Stimulated activated naive CD4-positive, alpha-beta T cell (primary cell): ENCODE results near the gene PRAMEF27.
"Not testable (repeated sequence)": the region's sequence is repeated elsewhere in the genome, so short reads cannot be mapped to it uniquely, and the experiment has no call there.

Experiments used
- DNase-seq, 6 experiments: peaks; one replicate each; lab custom pipeline; 2025; lab: John Stamatoyannopoulos, UW

Gene PRAMEF27

DNA sequence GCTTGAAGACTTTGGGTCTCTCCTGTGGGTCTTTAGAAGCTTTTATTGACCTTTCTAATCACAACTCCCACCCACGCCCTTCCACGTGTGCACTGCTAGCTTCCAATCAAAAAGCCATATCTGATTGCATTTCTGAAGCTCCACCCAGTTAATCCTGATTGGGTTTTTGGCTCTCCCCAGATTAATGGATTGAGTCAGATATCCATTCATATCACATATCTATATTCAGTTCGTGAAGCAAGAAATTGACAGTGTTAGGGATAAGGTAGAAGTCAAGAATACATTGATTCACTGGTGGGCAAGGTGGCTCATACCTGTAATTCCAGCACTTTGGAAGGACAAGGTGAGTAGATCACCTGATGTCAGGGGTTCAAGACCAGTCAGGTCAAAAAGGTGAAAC, at the start of gene PRAMEF27:
Gene PRAMEF27, minus strand, starts transcription at position 101 of the 400 bp plus-strand sequence. CDS start 2,916 bp downstream, outside the sequence.
- DNase-seq: not testable (repeated sequence)

DNA sequence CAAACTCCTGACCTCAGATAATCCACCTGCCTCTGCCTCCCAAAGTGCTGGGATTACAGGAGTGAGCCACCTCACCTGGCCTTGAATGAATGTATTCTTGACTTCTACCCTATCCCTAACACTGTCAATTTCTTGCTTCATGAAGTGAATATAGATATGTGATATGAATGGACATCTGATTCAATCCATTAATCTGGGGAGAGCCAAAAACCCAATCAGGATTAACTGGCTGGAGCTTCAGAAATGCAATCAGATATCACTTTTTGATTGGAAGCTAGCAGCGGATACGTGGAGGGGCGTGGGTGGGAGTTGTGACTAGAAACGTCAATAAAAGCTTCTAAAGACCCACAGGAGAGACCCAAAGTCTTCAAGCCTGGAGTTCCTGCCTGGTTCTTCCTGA, 14.1 kb upstream of the PRAMEF27 start, which contains the start of gene PRAMEF25:
Gene PRAMEF25, plus strand, starts transcription at position 301 of the 400 bp plus-strand sequence. CDS start 2,920 bp downstream, outside the sequence.
- not testable (repeated sequence) for DNase-seq

DNA sequence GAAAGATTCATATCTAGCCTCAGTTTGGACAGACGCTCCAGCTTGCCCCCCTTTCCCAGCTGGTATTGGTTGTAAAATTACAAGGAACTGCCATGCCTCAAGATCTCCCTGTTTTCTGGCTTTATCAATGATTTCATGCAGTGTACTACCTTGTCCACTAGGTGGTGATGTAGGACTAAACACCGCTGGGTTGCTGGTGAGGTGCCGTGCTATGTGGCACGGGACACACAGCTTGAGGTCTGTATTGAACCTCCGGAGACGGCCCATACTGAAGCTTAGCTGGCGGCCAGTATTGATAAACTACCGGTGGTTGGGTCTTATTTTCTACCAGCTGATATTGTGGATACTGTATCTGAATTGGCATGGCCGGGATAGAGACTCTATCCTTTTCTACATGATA, 36.5 kb downstream of the PRAMEF27 start:
- DNase-seq: not testable (repeated sequence)

DNA sequence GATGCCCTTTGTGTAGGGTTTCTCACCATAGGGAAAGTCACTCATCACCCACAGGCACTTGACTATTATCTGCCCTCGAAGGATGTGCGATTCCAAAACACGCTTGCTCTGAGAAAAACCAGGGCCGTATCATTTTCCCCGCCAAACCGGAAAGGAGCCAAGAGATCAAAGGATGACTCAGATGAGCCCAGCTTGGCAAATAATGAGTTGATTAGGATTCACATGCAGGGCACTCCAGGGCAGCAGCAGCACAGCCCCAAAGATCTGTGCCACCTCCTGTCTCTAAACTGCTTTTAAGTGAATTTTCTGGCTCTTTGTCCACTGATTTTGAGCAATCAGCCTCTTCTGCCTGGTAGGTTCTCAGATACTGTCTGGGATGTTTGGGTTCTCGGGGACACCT, 44.4 kb downstream of the PRAMEF27 start:
- not testable (repeated sequence) for DNase-seq

DNA sequence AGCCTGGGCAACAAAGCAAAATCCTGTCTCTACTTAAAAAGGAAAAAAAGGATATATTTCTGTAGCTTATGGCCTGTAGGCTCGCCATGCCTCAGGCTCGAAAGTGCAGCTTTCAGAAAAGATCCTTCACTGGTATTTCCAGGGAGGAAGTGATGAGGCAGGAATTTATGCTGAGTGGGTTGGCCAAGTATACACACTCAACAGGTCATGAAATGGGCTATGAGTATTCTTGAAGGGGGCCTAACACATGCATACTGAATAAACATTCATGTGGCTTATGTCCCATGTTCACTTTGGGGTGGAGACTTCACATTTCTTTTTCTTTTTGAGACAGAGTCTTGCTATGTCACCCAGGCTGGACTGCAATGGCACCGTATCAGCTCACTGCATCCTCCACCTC, 47.0 kb downstream of the PRAMEF27 start:
- not testable (repeated sequence) for DNase-seq

DNA sequence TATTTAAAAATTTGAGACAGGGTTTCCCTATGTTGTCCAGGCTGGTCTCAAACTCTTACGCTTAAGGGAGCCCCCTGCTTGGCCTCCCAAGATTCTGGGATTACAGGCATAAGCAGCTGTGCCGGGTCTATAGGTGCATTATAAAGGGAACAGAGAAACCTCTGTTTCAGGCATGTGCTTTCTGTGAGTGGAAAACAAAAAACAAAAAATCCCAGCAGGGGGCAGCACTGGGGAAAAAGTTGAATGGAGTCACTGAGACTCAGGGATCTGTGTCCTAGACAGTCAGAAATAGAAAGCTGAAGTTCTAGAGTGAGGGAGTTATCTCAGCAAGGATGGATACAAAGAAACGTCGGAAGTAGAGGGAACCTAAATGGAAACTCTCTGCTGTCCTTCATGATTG, 50.6 kb downstream of the PRAMEF27 start:
- DNase-seq: not testable (repeated sequence)
